B cell (primary cell): Measurements from ENCODE around the gene FTO.

Experiments used
- EZH2 ChIP-seq: IDR thresholded peaks from 2 replicates; pipeline ENCODE4 v1.6.1; 2012; ENCODE audit warnings: borderline replicate concordance, low read depth, mild to moderate bottlenecking, moderate library complexity, low read length; ENCODE audit not compliant: insufficient read depth, poor library complexity, severe bottlenecking
- TF ChIP-seq, protein P1 (sequence below): fragments of 200-600 bp; IDR thresholded peaks from one replicate; pipeline ENCODE4 v1.8.0; 2022; ENCODE audit warnings: antibody characterized with exemption, mild to moderate bottlenecking

DNA sequence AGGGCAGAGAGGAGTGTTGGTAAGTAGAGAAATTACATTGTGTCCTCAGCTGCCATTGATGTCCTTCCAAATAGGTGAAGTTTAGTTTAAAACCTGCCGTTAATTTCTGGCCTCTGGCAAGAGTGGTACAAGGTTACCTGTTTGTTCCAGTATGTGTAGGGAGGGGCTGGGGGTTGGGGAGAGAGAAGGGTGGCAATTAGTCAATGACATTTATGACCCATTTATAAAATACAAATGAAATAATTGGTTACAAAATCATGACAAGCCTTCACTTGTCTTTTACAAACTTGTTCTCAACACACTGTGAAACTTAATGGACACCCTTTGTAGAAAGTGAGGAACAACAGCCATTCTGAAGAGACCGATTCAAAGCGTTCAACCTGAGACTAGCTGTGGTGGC lies 281.0 kb downstream of the FTO start:
- TF ChIP-seq, protein P1, sequence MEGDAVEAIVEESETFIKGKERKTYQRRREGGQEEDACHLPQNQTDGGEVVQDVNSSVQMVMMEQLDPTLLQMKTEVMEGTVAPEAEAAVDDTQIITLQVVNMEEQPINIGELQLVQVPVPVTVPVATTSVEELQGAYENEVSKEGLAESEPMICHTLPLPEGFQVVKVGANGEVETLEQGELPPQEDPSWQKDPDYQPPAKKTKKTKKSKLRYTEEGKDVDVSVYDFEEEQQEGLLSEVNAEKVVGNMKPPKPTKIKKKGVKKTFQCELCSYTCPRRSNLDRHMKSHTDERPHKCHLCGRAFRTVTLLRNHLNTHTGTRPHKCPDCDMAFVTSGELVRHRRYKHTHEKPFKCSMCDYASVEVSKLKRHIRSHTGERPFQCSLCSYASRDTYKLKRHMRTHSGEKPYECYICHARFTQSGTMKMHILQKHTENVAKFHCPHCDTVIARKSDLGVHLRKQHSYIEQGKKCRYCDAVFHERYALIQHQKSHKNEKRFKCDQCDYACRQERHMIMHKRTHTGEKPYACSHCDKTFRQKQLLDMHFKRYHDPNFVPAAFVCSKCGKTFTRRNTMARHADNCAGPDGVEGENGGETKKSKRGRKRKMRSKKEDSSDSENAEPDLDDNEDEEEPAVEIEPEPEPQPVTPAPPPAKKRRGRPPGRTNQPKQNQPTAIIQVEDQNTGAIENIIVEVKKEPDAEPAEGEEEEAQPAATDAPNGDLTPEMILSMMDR = no peak
- TF ChIP-seq EZH2 = no peak
